Left lung (tissue), 10 donors: ENCODE measurements around the gene PTPRN2. TPM values are rescaled to one million over a fixed set of nuclear protein-coding genes. Genes with fewer than 3 reads are reported as not detected.
A peak's percentile ranks its signal among the peaks of the same experiment; 100 is the strongest.

Experiments
- ATAC-seq: fragments of 200-7000 bp; cut with Tn5 transposase; one replicate; pipeline ENCODE4 v1.9.1; 2020; ENCODE audit warnings: moderate library complexity
- DNase-seq, 4 donors: peaks; one replicate each; pipeline ENCODE4 v3.0.0-alpha.2; 2013 to 2020
- H3K27ac ChIP-seq, 2 donors: fragments of 200-600 bp; sonication (generic) in 1 of 2; one replicate each; pipeline versions ENCODE4 v1.5.0 to v1.8.0; 2020 to 2021
- H3K27me3 ChIP-seq, 2 donors: fragments of 200-600 bp; sonication (generic) in 1 of 2; one replicate each; pipeline versions ENCODE4 v1.5.0 to v1.8.0; 2020 to 2021
- H3K36me3 ChIP-seq, 2 donors: fragments of 200-600 bp; sonication (generic) in 1 of 2; one replicate each; pipeline versions ENCODE4 v1.5.0 to v1.8.0; 2020 to 2021
- H3K4me1 ChIP-seq, 2 donors: fragments of 200-600 bp; one replicate each; pipeline ENCODE4 v1.8.0; 2021
- H3K4me3 ChIP-seq, 2 donors: fragments of 200-600 bp; sonication (generic) in 1 of 2; one replicate each; pipeline versions ENCODE4 v1.5.0 to v1.8.0; 2020 to 2021; ENCODE audit warnings: mild to moderate bottlenecking in 1 of 2
- H3K9me3 ChIP-seq, 2 donors: fragments of 200-600 bp; sonication (generic) in 1 of 2; one replicate each; pipeline versions ENCODE4 v1.5.0 to v1.8.0; 2020 to 2021
- CTCF ChIP-seq, 2 donors: fragments of 200-600 bp; sonication (generic) in 1 of 2; IDR thresholded peaks; one replicate each; pipeline versions ENCODE4 v1.5.0 to v1.8.0; 2021; ENCODE audit warnings: antibody characterized with exemption in 2 of 2
- intact Hi-C, 2 donors: fragments of 100-400 bp; cut with DNase I; formaldehyde crosslinking; loops; one replicate each; pipeline versions ENCODE4 v1.11.2 to v1.14.2; 2022
- polyA plus RNA-seq, 6 donors: library from polyadenylated mRNA; unstranded; fragments of 120-200 nt; gene quantifications; one replicate each; pipeline ENCODE4 v1.2.1, GENCODE V29; 2013; ENCODE audit not compliant: insufficient read length in 6 of 6
- total RNA-seq, 2 donors: library from RNA; stranded (reverse); fragmentation: NEBNext Ultra II Directional; extraction: Animal tissue kit (Norgen Biotek cat#: 25700); gene quantifications; one replicate each; pipeline ENCODE4 v1.2.1, GENCODE V29; 2021
- donor health status: DM: no; HTN: yes; CAD: no.
- donor health status: DM: no; HTN: no; CAD: no.

PTPRN2 gene
- total and polyA plus RNA-seq, 8 donors = 4.0 to 7.8 (median 6.8) TPM

DNA sequence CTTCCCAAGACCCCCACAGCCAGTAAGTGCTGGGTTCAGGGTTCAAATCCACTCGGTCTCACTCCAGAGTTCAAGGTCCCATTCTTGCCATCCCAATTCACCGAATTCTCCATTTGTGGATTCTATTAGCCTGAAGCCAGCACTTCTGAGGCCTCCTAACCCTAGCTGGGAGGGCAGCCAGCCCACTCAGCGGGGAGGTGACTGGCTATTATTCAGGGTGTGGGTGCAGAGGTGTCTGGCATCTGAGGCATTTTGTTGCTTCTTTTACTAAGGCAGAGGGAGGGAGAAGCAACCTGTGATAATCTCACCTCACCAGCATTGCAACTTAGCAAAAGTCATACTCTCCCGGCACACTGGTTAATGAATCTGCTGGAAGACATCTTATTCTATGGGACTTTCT is 8.7 kb upstream of the PTPRN2 start:
- Histone ChIP-seq H3K27ac (no peak overlapping the region), H3K36me3 (no peaks in the 10 kb centered on the region), H3K9me3 (no peaks in the 10 kb centered on the region), H3K4me1 (no peaks in the 10 kb centered on the region), H3K4me3 (no peak overlapping the region), H3K27me3 (no peaks in the 10 kb centered on the region)
- ATAC-seq (no peak), DNase-seq (no peak)
- no peak for TF ChIP-seq CTCF (IDR thresholded peaks at IDR 0.05)
- intact Hi-C loops = no loop called here

- Histone ChIP-seq H3K27ac (no peak overlapping the region), H3K4me1 (no peaks in the 10 kb centered on the region), H3K27me3 (no peaks in the 10 kb centered on the region), H3K36me3 (no peaks in the 10 kb centered on the region), H3K4me3 (no peak overlapping the region), H3K9me3 (no peaks in the 10 kb centered on the region)
- intact Hi-C loops = no loop called here
- ATAC-seq (peak; percentile 63), DNase-seq (no peak)
- no peak for TF ChIP-seq CTCF (IDR thresholded peaks at IDR 0.05)
Observed at GRCh38 chr7:158595068-158595467, 7.4 kb upstream of the PTPRN2 start.

DNA sequence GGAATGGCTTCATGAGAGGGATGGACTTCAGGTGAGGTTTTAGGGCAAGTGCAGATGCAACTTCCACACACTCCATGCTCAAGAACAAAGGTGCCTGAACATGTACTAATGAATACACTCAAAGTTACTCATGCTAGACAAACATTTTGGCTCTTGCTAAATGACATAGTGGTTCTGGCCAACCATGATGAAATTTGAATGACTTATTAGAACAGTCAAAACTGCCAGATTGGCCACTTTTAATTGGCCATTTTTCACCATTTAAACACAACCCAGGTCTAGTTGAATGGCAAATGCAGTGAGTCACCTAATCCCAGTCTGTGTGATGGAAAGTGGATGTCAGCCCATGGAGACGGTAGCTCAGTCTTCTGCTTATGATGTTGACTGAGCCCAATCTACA is 4.9 kb upstream of the PTPRN2 start:
- no peak for TF ChIP-seq CTCF (IDR thresholded peaks at IDR 0.05)

DNA sequence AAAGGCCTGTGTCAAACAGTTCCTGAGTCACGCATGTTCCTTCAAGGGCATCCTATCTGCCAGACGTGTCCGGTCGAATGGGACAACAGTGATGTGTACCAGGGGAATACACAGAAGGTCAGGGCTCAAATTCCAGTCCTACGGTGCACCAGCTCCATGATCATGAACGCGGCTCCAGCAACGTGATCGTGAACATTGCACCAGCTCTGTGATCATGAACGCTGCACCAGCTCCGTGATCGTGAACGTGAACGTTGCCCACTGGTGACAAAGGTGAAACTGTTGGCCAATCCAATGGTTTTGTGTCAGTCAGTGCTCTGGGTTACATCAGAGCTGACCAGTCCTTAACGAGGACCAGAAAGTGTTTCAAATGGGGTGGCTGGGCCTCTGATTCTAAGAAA is 4.3 kb upstream of the PTPRN2 start:
- peaks cover 0 to 6% of the 10 kb centered on the region in 2 donors for H3K4me1 ChIP-seq
- intact Hi-C loops = no loop called here

More for the DNA sequence above, 4.9 kb upstream of the PTPRN2 start:
- ATAC-seq = no peak
- Histone ChIP-seq H3K36me3 (no peaks in the 10 kb centered on the region), H3K4me3 (no peak overlapping the region), H3K4me1 (peaks cover 0 to 3% of the 10 kb centered on the region in 2 donors), H3K27ac (no peak overlapping the region), H3K27me3 (peaks cover 6 to 17% of the 10 kb centered on the region in 2 donors), H3K9me3 (no peaks in the 10 kb centered on the region)
- DNase-seq = no peak
- intact Hi-C loops = no loop called here

GRCh38 chr7:158590181-158590530 is 2.5 kb upstream of the PTPRN2 start:
- H3K9me3 ChIP-seq = no peaks in the 10 kb centered on the region
- no peak overlapping the region for H3K4me3 ChIP-seq
- ATAC-seq = no peak

More for the DNA sequence above, 4.3 kb upstream of the PTPRN2 start:
- DNase-seq (no peak), ATAC-seq (no peak)
- Histone ChIP-seq H3K4me3 (no peak overlapping the region), H3K36me3 (no peaks in the 10 kb centered on the region), H3K27me3 (peaks cover 6 to 23% of the 10 kb centered on the region in 2 donors), H3K27ac (no peak overlapping the region), H3K9me3 (no peaks in the 10 kb centered on the region)
- no peak for TF ChIP-seq CTCF (IDR thresholded peaks at IDR 0.05)

More at GRCh38 chr7:158590181-158590530, 2.5 kb upstream of the PTPRN2 start:
- H3K4me1 ChIP-seq = peaks cover 0 to 19% of the 10 kb centered on the region in 2 donors
- H3K27me3 ChIP-seq = peaks cover 20 to 41% of the 10 kb centered on the region in 2 donors
- TF ChIP-seq CTCF (IDR thresholded peaks at IDR 0.05) = no peak
- H3K27ac ChIP-seq = no peak overlapping the region
- no peak for DNase-seq
- H3K36me3 ChIP-seq = no peaks in the 10 kb centered on the region
- intact Hi-C loops = no loop called here
